ENCODE results near the gene UXS1.

DNA sequence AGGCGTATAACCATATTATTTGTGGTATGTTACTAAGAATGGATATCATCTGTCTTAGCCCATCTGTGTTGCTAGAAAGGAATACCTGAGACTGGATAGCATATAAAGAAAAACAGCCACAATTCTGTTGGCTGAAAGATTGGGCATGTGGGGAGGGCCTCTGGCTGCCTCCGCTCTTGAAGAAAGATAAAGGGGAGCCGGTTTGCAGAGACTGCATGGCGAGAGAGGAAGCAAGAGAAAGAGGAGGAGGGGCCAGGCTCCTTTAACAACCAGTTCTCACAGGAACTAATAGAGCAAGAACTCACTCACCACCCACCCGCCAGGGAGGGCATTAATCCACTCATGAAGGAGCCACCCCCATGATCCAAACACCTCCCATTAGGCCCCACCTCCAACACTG, 29.2 kb upstream of the UXS1 start:
- TF ChIP-seq EZH2 (IDR thresholded peaks at IDR 0.05; ENCODE audit: insufficient read depth, poor library complexity, severe bottlenecking) = no peak
- TF ChIP-seq EZH2phosphoT487 (IDR thresholded peaks at IDR 0.05; ENCODE audit: insufficient read depth, low read depth) = no peak

All from GM23248 (cell line).